Cardiac fibroblast (primary cell): ENCODE results near the gene NCK2.

Experiments
- DNase-seq, 2 donors: peaks; one replicate each; pipeline versions ENCODE4 v3.0.0 to v3.0.0-alpha.2; 2010; ENCODE audit warnings: low read depth in 2 of 2
- H3K4me3 ChIP-seq, 2 donors: replicated peaks in 1 of 2; 1 replicate in 1 of 2; 2 replicates in 1 of 2; pipeline ENCODE4 v1.5.1; 2011; ENCODE audit warnings: low read depth in 2 of 2, low read length in 2 of 2, mild to moderate bottlenecking in 2 of 2, moderate library complexity in 1 of 2
- CTCF ChIP-seq: IDR thresholded peaks from one replicate; pipeline ENCODE4 v1.5.1; 2011; ENCODE audit warnings: low read depth, mild to moderate bottlenecking, low read length, inconsistent platforms

NCK2 gene

GRCh38 chr2:105800953-105801635 lies 56.4 kb downstream of the NCK2 start:
- H3K4me3 ChIP-seq, result no peak overlapping the region
- no peak for TF ChIP-seq CTCF
- no peak for DNase-seq

- DNase-seq, result no peak
- no peak for TF ChIP-seq CTCF
- H3K4me3 ChIP-seq, result no peak overlapping the region
These were observed 57.2 kb downstream of the NCK2 start for GRCh38 chr2:105801961-105802360.

- no peak overlapping the region for H3K4me3 ChIP-seq
- DNase-seq, result peak in 1 of 2 donors; percentile 21
- no peak for TF ChIP-seq CTCF
These were observed 57.9 kb downstream of the NCK2 start for GRCh38 chr2:105802587-105802986.

- no peak overlapping the region for H3K4me3 ChIP-seq
- TF ChIP-seq CTCF, result no peak
- no peak for DNase-seq
These were observed 58.6 kb downstream of the NCK2 start for GRCh38 chr2:105803337-105803736.

GRCh38 chr2:105803773-105804172 lies 59.1 kb downstream of the NCK2 start:
- no peak for TF ChIP-seq CTCF
- DNase-seq, result no peak
- no peak overlapping the region for H3K4me3 ChIP-seq

- no peak overlapping the region for H3K4me3 ChIP-seq
- peak; percentile 14 to 67 for DNase-seq
- TF ChIP-seq CTCF, result no peak
These were observed 59.6 kb downstream of the NCK2 start for GRCh38 chr2:105804266-105804665.

- TF ChIP-seq CTCF, result no peak
- DNase-seq, result no peak
- no peak overlapping the region for H3K4me3 ChIP-seq
These were observed 62.3 kb downstream of the NCK2 start for GRCh38 chr2:105806996-105807395.
